ENCODE measurements around the gene ITFG1.
"Not testable (repeated sequence)": the region's sequence is repeated elsewhere in the genome, so short reads cannot be mapped to it uniquely, and the experiment has no call there.

Gene ITFG1

GRCh38 chr16:47180073-47180472 is 280.8 kb downstream of the ITFG1 start:
- H3K36me3 ChIP-seq (ENCODE audit: insufficient read depth, low read length) = no peaks in the 10 kb centered on the region
- no peak overlapping the region for H3K9ac ChIP-seq (ENCODE audit: low read depth, low read length)

GRCh38 chr16:47175152-47175551 is 285.7 kb downstream of the ITFG1 start:
- Histone ChIP-seq H3K4me1 (ENCODE audit: insufficient read depth, low read length) (no peaks in the 10 kb centered on the region), H3K9me3 (ENCODE audit: control insufficient read depth, insufficient read depth, low read length) (no peaks in the 10 kb centered on the region), H3K9ac (ENCODE audit: low read depth, low read length) (no peak overlapping the region), H3K36me3 (ENCODE audit: insufficient read depth, low read length) (no peaks in the 10 kb centered on the region)

More at GRCh38 chr16:47180073-47180472, 280.8 kb downstream of the ITFG1 start:
- Histone ChIP-seq H3K9me3 (ENCODE audit: control insufficient read depth, insufficient read depth, low read length) (no peaks in the 10 kb centered on the region), H3K4me1 (ENCODE audit: insufficient read depth, low read length) (no peaks in the 10 kb centered on the region)

GRCh38 chr16:47162670-47163420 is 298.0 kb downstream of the ITFG1 start:
- no peaks in the 10 kb centered on the region for H3K9me3 ChIP-seq (ENCODE audit: control insufficient read depth, insufficient read depth, low read length)

GRCh38 chr16:47161464-47161863 is 299.4 kb downstream of the ITFG1 start:
- no peaks in the 10 kb centered on the region; the same call in 1 of the 2 replicates for H3K4me1 ChIP-seq (ENCODE audit: insufficient read depth, low read length)
- H3K9me3 ChIP-seq (ENCODE audit: control insufficient read depth, insufficient read depth, low read length) = no peaks in the 10 kb centered on the region
- peaks cover 3% of the 10 kb centered on the region; the same call in 1 of the 2 replicates for H3K36me3 ChIP-seq (ENCODE audit: insufficient read depth, low read length)
- H3K9ac ChIP-seq (ENCODE audit: low read depth, low read length) = no peak overlapping the region

More at GRCh38 chr16:47162670-47163420, 298.0 kb downstream of the ITFG1 start:
- H3K4me1 ChIP-seq (ENCODE audit: insufficient read depth, low read length) = no peaks in the 10 kb centered on the region; the same call in 1 of the 2 replicates
- no peak overlapping the region for H3K9ac ChIP-seq (ENCODE audit: low read depth, low read length)
- no peaks in the 10 kb centered on the region for H3K36me3 ChIP-seq (ENCODE audit: insufficient read depth, low read length)

- peaks cover 7% of the 10 kb centered on the region; the same call in 1 of the 2 replicates for H3K36me3 ChIP-seq (ENCODE audit: insufficient read depth, low read length)
- H3K9ac ChIP-seq (ENCODE audit: low read depth, low read length) = no peak overlapping the region
- H3K4me1 ChIP-seq (ENCODE audit: insufficient read depth, low read length) = no peaks in the 10 kb centered on the region; the same call in 1 of the 2 replicates
- H3K9me3 ChIP-seq (ENCODE audit: control insufficient read depth, insufficient read depth, low read length) = no peaks in the 10 kb centered on the region
Observed at GRCh38 chr16:47160422-47160821, 300.4 kb downstream of the ITFG1 start.

- H3K36me3 ChIP-seq (ENCODE audit: insufficient read depth, low read length) = peaks cover 7% of the 10 kb centered on the region; the same call in 1 of the 2 replicates
Observed at GRCh38 chr16:47158992-47159391, 301.9 kb downstream of the ITFG1 start.

GRCh38 chr16:47156680-47157215 is 304.1 kb downstream of the ITFG1 start:
- Histone ChIP-seq H3K9me3 (ENCODE audit: control insufficient read depth, insufficient read depth, low read length) (peaks cover 7% of the 10 kb centered on the region; the same call in 1 of the 2 replicates), H3K9ac (ENCODE audit: low read depth, low read length) (no peak overlapping the region), H3K4me1 (ENCODE audit: insufficient read depth, low read length) (no peaks in the 10 kb centered on the region), H3K36me3 (ENCODE audit: insufficient read depth, low read length) (peaks cover 7% of the 10 kb centered on the region; the same call in 1 of the 2 replicates)

More at GRCh38 chr16:47158992-47159391, 301.9 kb downstream of the ITFG1 start:
- Histone ChIP-seq H3K9ac (ENCODE audit: low read depth, low read length) (no peak overlapping the region), H3K9me3 (ENCODE audit: control insufficient read depth, insufficient read depth, low read length) (peaks cover 1% of the 10 kb centered on the region; the same call in 1 of the 2 replicates), H3K4me1 (ENCODE audit: insufficient read depth, low read length) (no peaks in the 10 kb centered on the region)

GRCh38 chr16:47152501-47152900 is 308.4 kb downstream of the ITFG1 start:
- not testable (repeated sequence) for H3K4me1 ChIP-seq (ENCODE audit: insufficient read depth, low read length); H3K36me3 ChIP-seq (ENCODE audit: insufficient read depth, low read length); H3K9me3 ChIP-seq (ENCODE audit: control insufficient read depth, insufficient read depth, low read length); H3K9ac ChIP-seq (ENCODE audit: low read depth, low read length)

GRCh38 chr16:47150067-47150466 is 310.8 kb downstream of the ITFG1 start:
- no peaks in the 10 kb centered on the region for H3K4me1 ChIP-seq (ENCODE audit: insufficient read depth, low read length)
- H3K9ac ChIP-seq (ENCODE audit: low read depth, low read length) = no peak overlapping the region
- no peaks in the 10 kb centered on the region for H3K36me3 ChIP-seq (ENCODE audit: insufficient read depth, low read length)
- H3K9me3 ChIP-seq (ENCODE audit: control insufficient read depth, insufficient read depth, low read length) = peaks cover 9% of the 10 kb centered on the region

GRCh38 chr16:47144559-47144877 is 316.3 kb downstream of the ITFG1 start:
- H3K36me3 ChIP-seq (ENCODE audit: insufficient read depth, low read length) = no peaks in the 10 kb centered on the region
- peaks cover 4% of the 10 kb centered on the region; the same call in 1 of the 2 replicates for H3K4me1 ChIP-seq (ENCODE audit: insufficient read depth, low read length)
- H3K9ac ChIP-seq (ENCODE audit: low read depth, low read length) = peak overlapping the region; percentile 69
- H3K9me3 ChIP-seq (ENCODE audit: control insufficient read depth, insufficient read depth, low read length) = no peaks in the 10 kb centered on the region

- peak within 1 kb of the TSS; percentile 69 for H3K9ac ChIP-seq (ENCODE audit: low read depth, low read length)
- H3K9me3 ChIP-seq (ENCODE audit: control insufficient read depth, insufficient read depth, low read length) = no peaks in the 10 kb centered on the region
- peaks cover 4% of the 10 kb centered on the region; the same call in 1 of the 2 replicates for H3K4me1 ChIP-seq (ENCODE audit: insufficient read depth, low read length)
- no peaks in the 10 kb centered on the region for H3K36me3 ChIP-seq (ENCODE audit: insufficient read depth, low read length)
Observed at GRCh38 chr16:47143677-47144558, 316.9 kb downstream of the ITFG1 start, which contains the start of gene NETO2. NETO2 (minus strand) TSS chr16:47143945; CDS start chr16:47143612, 333 bp downstream.

- H3K36me3 ChIP-seq (ENCODE audit: insufficient read depth, low read length) = no peaks in the 10 kb centered on the region
- H3K9ac ChIP-seq (ENCODE audit: low read depth, low read length) = peak overlapping the region; percentile 69
- H3K9me3 ChIP-seq (ENCODE audit: control insufficient read depth, insufficient read depth, low read length) = no peaks in the 10 kb centered on the region
- peaks cover 4% of the 10 kb centered on the region; the same call in 1 of the 2 replicates for H3K4me1 ChIP-seq (ENCODE audit: insufficient read depth, low read length)
Observed at GRCh38 chr16:47142821-47143676, 317.8 kb downstream of the ITFG1 start.

- Histone ChIP-seq H3K9me3 (ENCODE audit: control insufficient read depth, insufficient read depth, low read length) (no peaks in the 10 kb centered on the region), H3K9ac (ENCODE audit: low read depth, low read length) (peak overlapping the region; percentile 69), H3K36me3 (ENCODE audit: insufficient read depth, low read length) (no peaks in the 10 kb centered on the region), H3K4me1 (ENCODE audit: insufficient read depth, low read length) (peaks cover 4% of the 10 kb centered on the region; the same call in 1 of the 2 replicates)
Observed at GRCh38 chr16:47142486-47142820, 318.4 kb downstream of the ITFG1 start.

Measured in ES-I3 (cell line).